MCF 10A (cell line): Measurements from ENCODE around the gene ELMO1. TPM values are rescaled to one million over a fixed set of nuclear protein-coding genes. Genes with fewer than 3 reads are reported as not detected.

ENCODE experiments used
- BruUV-seq: library from RNA; stranded (reverse); fragments of 400-500 nt; replicated peaks from 2 replicates; lab custom pipeline; 2021; lab: Mats Ljungman, UMichigan
- CTCF ChIA-PET: fragments of 300-600 bp; sonication (Branson Sonifier 250); formaldehyde crosslinking; extraction: SDS; loops from one replicate; lab custom pipeline; 2021; ENCODE audit warnings: antibody characterized with exemption, inconsistent platforms; lab: Yijun Ruan, JAX
- POLR2A ChIA-PET: fragments of 300-600, 350-650 bp; sonication (Branson Sonifier 250); formaldehyde crosslinking; extraction: SDS; loops from one replicate; lab custom pipeline; 2020; ENCODE audit warnings: antibody characterized with exemption, inconsistent platforms; lab: Yijun Ruan, JAX
- DNase-seq: peaks from one replicate; pipeline ENCODE4 v3.0.0-alpha.2; 2018; ENCODE audit not compliant: unreplicated experiment
- H3K27ac Mint-ChIP-seq: one replicate; pipeline ENCODE4 v1.8.0; 2022; ENCODE audit warnings: mild to moderate bottlenecking, low read depth, mixed read lengths; ENCODE audit not compliant: unreplicated experiment
- H3K27me3 Mint-ChIP-seq: one replicate; pipeline ENCODE4 v1.8.0; 2022; ENCODE audit warnings: mixed read lengths; ENCODE audit not compliant: insufficient read depth, unreplicated experiment
- H3K36me3 Mint-ChIP-seq: one replicate; pipeline ENCODE4 v1.8.0; 2022; ENCODE audit warnings: mild to moderate bottlenecking, moderate library complexity, mixed read lengths; ENCODE audit not compliant: insufficient read depth, unreplicated experiment
- H3K4me1 Mint-ChIP-seq: one replicate; pipeline ENCODE4 v1.8.0; 2022; ENCODE audit warnings: mixed read lengths; ENCODE audit not compliant: insufficient read depth, unreplicated experiment
- H3K4me3 Mint-ChIP-seq: one replicate; pipeline ENCODE4 v1.8.0; 2022; ENCODE audit warnings: mild to moderate bottlenecking, moderate library complexity, mixed read lengths; ENCODE audit not compliant: unreplicated experiment
- H3K9me3 Mint-ChIP-seq: one replicate; pipeline ENCODE4 v1.8.0; 2022; ENCODE audit warnings: mixed read lengths; ENCODE audit not compliant: unreplicated experiment
- CTCF ChIP-seq: fragments of 200-600 bp; IDR thresholded peaks from one replicate; pipeline ENCODE4 v1.8.0; 2022; ENCODE audit warnings: antibody characterized with exemption, mild to moderate bottlenecking; ENCODE audit not compliant: unreplicated experiment
- intact Hi-C: fragments of 100-400 bp; cut with micrococcal nuclease; formaldehyde crosslinking; loops from 2 replicates; pipeline ENCODE4 v1.14.1; 2022
- total RNA-seq: library from RNA; stranded (reverse); gene quantifications from 2 replicates; pipeline ENCODE4 v1.2.3, GENCODE V29; 2022

The ELMO1 gene
- total RNA-seq, 1 experiment from 2014 or later, result 0.30 TPM

GRCh38 chr7:37494926-37495325 is 46.3 kb upstream of the ELMO1 start:
- BruUV-seq, result no TSS peak
- H3K4me1 Mint-ChIP-seq, result no peaks in the 10 kb centered on the region
- CTCF ChIA-PET, result interaction anchor here (0.5 to 11.8 kb wide), 34 partner anchors 9 to 1461 kb away, joined by 3 to 109 read pairs (median 4); no protein-coding TSS in a partner anchor
- H3K4me3 Mint-ChIP-seq, result no peak overlapping the region
- peak overlapping the region; percentile 27 for H3K27ac Mint-ChIP-seq
- H3K9me3 Mint-ChIP-seq, result no peaks in the 10 kb centered on the region
- H3K27me3 Mint-ChIP-seq, result no peaks in the 10 kb centered on the region
- DNase-seq, result no peak
- intact Hi-C loops, result loop anchor here (1.0 to 2.0 kb wide), 4 partner anchors 62 to 287 kb away; no protein-coding TSS in a partner anchor
- POLR2A ChIA-PET, result interaction anchor here (1.9 kb wide), 1 partner anchor 11 kb away, joined by 5 read pairs; no protein-coding TSS in a partner anchor
- no peak for TF ChIP-seq CTCF
- no peaks in the 10 kb centered on the region for H3K36me3 Mint-ChIP-seq

- Mint-ChIP-seq H3K4me3 (no peak overlapping the region), H3K27ac (no peak overlapping the region), H3K9me3 (no peaks in the 10 kb centered on the region), H3K27me3 (no peaks in the 10 kb centered on the region), H3K36me3 (no peaks in the 10 kb centered on the region), H3K4me1 (no peaks in the 10 kb centered on the region)
- BruUV-seq, result no TSS peak
- intact Hi-C loops, result loop anchor here (2.0 kb wide), 1 partner anchor 61 kb away; no protein-coding TSS in a partner anchor
- ChIA-PET CTCF (interaction anchor here (0.6 to 11.8 kb wide), 4 partner anchors 13 to 360 kb away, joined by 3 to 109 read pairs (median 37); no protein-coding TSS in a partner anchor), POLR2A (no interaction called here)
- DNase-seq, result no peak
- no peak for TF ChIP-seq CTCF
These were observed 45.1 kb upstream of the ELMO1 start for GRCh38 chr7:37493810-37494209.

- Mint-ChIP-seq H3K36me3 (no peaks in the 10 kb centered on the region), H3K27ac (no peak overlapping the region), H3K27me3 (no peaks in the 10 kb centered on the region), H3K9me3 (no peaks in the 10 kb centered on the region), H3K4me1 (no peaks in the 10 kb centered on the region), H3K4me3 (no peak overlapping the region)
- TF ChIP-seq CTCF, result no peak
- ChIA-PET POLR2A (no interaction called here), CTCF (interaction anchor here (0.7 to 11.8 kb wide), 4 partner anchors 14 to 257 kb away, joined by 3 to 109 read pairs (median 38); no protein-coding TSS in a partner anchor)
- DNase-seq, result no peak
- no TSS peak for BruUV-seq
- intact Hi-C loops, result no loop called here
These were observed 44.5 kb upstream of the ELMO1 start for GRCh38 chr7:37493123-37493522.

- no peak for DNase-seq
- TF ChIP-seq CTCF, result no peak
- no peaks in the 10 kb centered on the region for H3K4me1 Mint-ChIP-seq
- no peaks in the 10 kb centered on the region for H3K36me3 Mint-ChIP-seq
- no peak overlapping the region for H3K4me3 Mint-ChIP-seq
- H3K27me3 Mint-ChIP-seq, result no peaks in the 10 kb centered on the region
- intact Hi-C loops, result no loop called here
- H3K27ac Mint-ChIP-seq, result no peak overlapping the region
- no peaks in the 10 kb centered on the region for H3K9me3 Mint-ChIP-seq
- no TSS peak for BruUV-seq
- POLR2A ChIA-PET, result interaction anchor here (0.6 kb wide), 1 partner anchor 118 kb away, joined by 3 read pairs; no protein-coding TSS in a partner anchor
- CTCF ChIA-PET, result interaction anchor here (0.7 to 11.8 kb wide), 7 partner anchors 15 to 361 kb away, joined by 3 to 109 read pairs (median 4); no protein-coding TSS in a partner anchor
These were observed 43.4 kb upstream of the ELMO1 start for GRCh38 chr7:37491919-37492694.
